ENCODE data around the gene TIMM21.

The TIMM21 gene

GRCh38 chr18:74194691-74195090 is 46.4 kb downstream of the TIMM21 start:
- no peak for DNase-seq (ENCODE audit: low read depth)

GRCh38 chr18:74196220-74197119 is 48.1 kb downstream of the TIMM21 start:
- DNase-seq (ENCODE audit: low read depth) = peak; percentile 17

- no peak for DNase-seq (ENCODE audit: low read depth)
Measured at GRCh38 chr18:74197705-74198341, 49.5 kb downstream of the TIMM21 start.

- DNase-seq (ENCODE audit: low read depth) = no peak
Measured at GRCh38 chr18:74198453-74198852, 50.1 kb downstream of the TIMM21 start.

- DNase-seq (ENCODE audit: low read depth) = no peak
Measured at GRCh38 chr18:74200780-74201179, 52.5 kb downstream of the TIMM21 start.

- no peak for DNase-seq (ENCODE audit: low read depth)
Measured at GRCh38 chr18:74203811-74204210, 55.5 kb downstream of the TIMM21 start.

GRCh38 chr18:74204526-74205152 is 56.3 kb downstream of the TIMM21 start:
- no peak for DNase-seq (ENCODE audit: low read depth)
